Measurements from ENCODE around the gene FOXN3.

FOXN3 gene

GRCh38 chr14:89187501-89187900, 229.5 kb downstream of the FOXN3 start:
- Histone ChIP-seq H3K4me3 (ENCODE audit: low read length, poor library complexity, severe bottlenecking) (no peak overlapping the region), H2AFZ (ENCODE audit: low read length) (no peak overlapping the region), H3K4me2 (ENCODE audit: low read depth, low read length, poor library complexity, severe bottlenecking) (peak overlapping the region; percentile 19), H3K9me2 (replicated peaks; ENCODE audit: low read depth, low read length) (no peaks in the 10 kb centered on the region), H3K36me3 (ENCODE audit: insufficient read depth, low read length) (peaks cover 55% of the 10 kb centered on the region; the same call in 1 of the 2 replicates), H3K9me3 (ENCODE audit: insufficient read depth, low read depth, low read length) (no peaks in the 10 kb centered on the region), H3K27me3 (ENCODE audit: insufficient read depth, low read length, poor library complexity, severe bottlenecking) (no peaks in the 10 kb centered on the region), H3F3A (ENCODE audit: low read depth) (no peaks in the 10 kb centered on the region), H4K20me1 (ENCODE audit: insufficient read depth, low read length, poor library complexity, severe bottlenecking) (peaks cover 14% of the 10 kb centered on the region), H3K4me1 (ENCODE audit: insufficient read depth, low read length, poor library complexity, severe bottlenecking) (peaks cover 5% of the 10 kb centered on the region), H3K9ac (ENCODE audit: low read depth, low read length, poor library complexity, severe bottlenecking) (no peak overlapping the region), H3K79me2 (ENCODE audit: insufficient read depth, low read length) (peaks cover 11% of the 10 kb centered on the region; the same call in 1 of the 2 replicates)
- no peak for TF ChIP-seq CTCF (conservative IDR thresholded peaks at IDR 0.05; ENCODE audit: low read length)
- no peak for TF ChIP-seq EZH2phosphoT487 (IDR thresholded peaks at IDR 0.05; ENCODE audit: borderline replicate concordance)

GRCh38 chr14:89186856-89187376, 230.1 kb downstream of the FOXN3 start:
- Histone ChIP-seq H3K9me3 (ENCODE audit: insufficient read depth, low read depth, low read length) (no peaks in the 10 kb centered on the region), H3K4me3 (ENCODE audit: low read length, poor library complexity, severe bottlenecking) (no peak overlapping the region), H3K79me2 (ENCODE audit: insufficient read depth, low read length) (peaks cover 13% of the 10 kb centered on the region; the same call in 1 of the 2 replicates), H3K9ac (ENCODE audit: low read depth, low read length, poor library complexity, severe bottlenecking) (no peak overlapping the region), H3K9me2 (replicated peaks; ENCODE audit: low read depth, low read length) (no peaks in the 10 kb centered on the region), H3K4me2 (ENCODE audit: low read depth, low read length, poor library complexity, severe bottlenecking) (peak overlapping the region; percentile 19), H4K20me1 (ENCODE audit: insufficient read depth, low read length, poor library complexity, severe bottlenecking) (peaks cover 14% of the 10 kb centered on the region), H3K36me3 (ENCODE audit: insufficient read depth, low read length) (peaks cover 58% of the 10 kb centered on the region; the same call in 1 of the 2 replicates), H3F3A (ENCODE audit: low read depth) (no peaks in the 10 kb centered on the region), H3K27me3 (ENCODE audit: insufficient read depth, low read length, poor library complexity, severe bottlenecking) (no peaks in the 10 kb centered on the region), H2AFZ (ENCODE audit: low read length) (no peak overlapping the region), H3K4me1 (ENCODE audit: insufficient read depth, low read length, poor library complexity, severe bottlenecking) (peaks cover 5% of the 10 kb centered on the region)
- TF ChIP-seq CTCF (conservative IDR thresholded peaks at IDR 0.05; ENCODE audit: low read length) = no peak
- TF ChIP-seq EZH2phosphoT487 (IDR thresholded peaks at IDR 0.05; ENCODE audit: borderline replicate concordance) = no peak

- Histone ChIP-seq H3K79me2 (ENCODE audit: insufficient read depth, low read length) (peaks cover 11% of the 10 kb centered on the region; the same call in 1 of the 2 replicates), H3K9ac (ENCODE audit: low read depth, low read length, poor library complexity, severe bottlenecking) (no peak overlapping the region), H3K9me3 (ENCODE audit: insufficient read depth, low read depth, low read length) (no peaks in the 10 kb centered on the region), H2AFZ (ENCODE audit: low read length) (no peak overlapping the region), H3F3A (ENCODE audit: low read depth) (no peaks in the 10 kb centered on the region), H3K27me3 (ENCODE audit: insufficient read depth, low read length, poor library complexity, severe bottlenecking) (no peaks in the 10 kb centered on the region), H4K20me1 (ENCODE audit: insufficient read depth, low read length, poor library complexity, severe bottlenecking) (peaks cover 14% of the 10 kb centered on the region), H3K4me3 (ENCODE audit: low read length, poor library complexity, severe bottlenecking) (no peak overlapping the region), H3K9me2 (replicated peaks; ENCODE audit: low read depth, low read length) (no peaks in the 10 kb centered on the region), H3K4me2 (ENCODE audit: low read depth, low read length, poor library complexity, severe bottlenecking) (peak overlapping the region; percentile 19), H3K4me1 (ENCODE audit: insufficient read depth, low read length, poor library complexity, severe bottlenecking) (peaks cover 5% of the 10 kb centered on the region), H3K36me3 (ENCODE audit: insufficient read depth, low read length) (peaks cover 58% of the 10 kb centered on the region; the same call in 1 of the 2 replicates)
- TF ChIP-seq CTCF (conservative IDR thresholded peaks at IDR 0.05; ENCODE audit: low read length) = no peak
- TF ChIP-seq EZH2phosphoT487 (IDR thresholded peaks at IDR 0.05; ENCODE audit: borderline replicate concordance) = no peak
These were observed 230.8 kb downstream of the FOXN3 start for GRCh38 chr14:89185919-89186855.
